ENCODE data around the gene PEX11A. TPM values are rescaled to one million over a fixed set of nuclear protein-coding genes. Genes with fewer than 3 reads are reported as not detected.

PEX11A gene
- total RNA-seq, 1 experiment from 2014 or later = 2.7 TPM

GRCh38 chr15:89654847-89655805 is 35.4 kb downstream of the PEX11A start, which contains the start of gene KIF7:
Gene KIF7 (minus strand): TSS chr15:89655467. CDS start chr15:89652930, 2,537 bp downstream.
- no peaks in the 10 kb centered on the region for H3K4me1 ChIP-seq (ENCODE audit: insufficient read depth, low read length, poor library complexity, severe bottlenecking)
- H3K27me3 ChIP-seq (replicated peaks; ENCODE audit: insufficient read depth, low read depth, low read length, poor library complexity) = no peaks in the 10 kb centered on the region
- peak; percentile 61 for DNase-seq (ENCODE audit: low spot score)
- H3K27ac ChIP-seq (ENCODE audit: low read depth, low read length, poor library complexity, severe bottlenecking) = peak within 1 kb of the TSS; percentile 24
- ChIA-PET CTCF (no interaction called here), POLR2A (ENCODE audit: low non-redundant PET) (no interaction called here)
- H3K9me3 ChIP-seq (ENCODE audit: low read depth, low read length, poor library complexity, severe bottlenecking) = no peaks in the 10 kb centered on the region
- TF ChIP-seq EZH2 (IDR thresholded peaks at IDR 0.05; ENCODE audit: borderline replicate concordance, low read depth, low read length, poor library complexity, severe bottlenecking) (no peak), CTCF (conservative IDR thresholded peaks at IDR 0.05; ENCODE audit: low read depth, low read length) (no peak)
- peak within 1 kb of the TSS; percentile 80 for H3K4me3 ChIP-seq (ENCODE audit: low read depth, low read length, poor library complexity, severe bottlenecking)
- no TSS peak for BruUV-seq (replicated peaks)
- H3K36me3 ChIP-seq (ENCODE audit: insufficient read depth, low read length, poor library complexity, severe bottlenecking) = no peaks in the 10 kb centered on the region
- intact Hi-C loops (cut with micrococcal nuclease; ENCODE audit: unreplicated experiment) = no loop called here

- intact Hi-C loops (cut with micrococcal nuclease; ENCODE audit: unreplicated experiment) = no loop called here
- POLR2A ChIA-PET (ENCODE audit: low non-redundant PET) = no interaction called here
- CTCF ChIA-PET = no interaction called here
- Histone ChIP-seq H3K9me3 (ENCODE audit: low read depth, low read length, poor library complexity, severe bottlenecking) (no peaks in the 10 kb centered on the region), H3K36me3 (ENCODE audit: insufficient read depth, low read length, poor library complexity, severe bottlenecking) (no peaks in the 10 kb centered on the region), H3K27ac (ENCODE audit: low read depth, low read length, poor library complexity, severe bottlenecking) (peak overlapping the region; percentile 24), H3K27me3 (replicated peaks; ENCODE audit: insufficient read depth, low read depth, low read length, poor library complexity) (no peaks in the 10 kb centered on the region), H3K4me1 (ENCODE audit: insufficient read depth, low read length, poor library complexity, severe bottlenecking) (no peaks in the 10 kb centered on the region), H3K4me3 (ENCODE audit: low read depth, low read length, poor library complexity, severe bottlenecking) (peak overlapping the region; percentile 80)
- DNase-seq (ENCODE audit: low spot score) = no peak
- TF ChIP-seq CTCF (conservative IDR thresholded peaks at IDR 0.05; ENCODE audit: low read depth, low read length) = no peak
- TF ChIP-seq EZH2 (IDR thresholded peaks at IDR 0.05; ENCODE audit: borderline replicate concordance, low read depth, low read length, poor library complexity, severe bottlenecking) = no peak
- no TSS peak for BruUV-seq (replicated peaks)
Measured at GRCh38 chr15:89654301-89654761, 36.2 kb downstream of the PEX11A start.

- no peaks in the 10 kb centered on the region for H3K9me3 ChIP-seq (ENCODE audit: low read depth, low read length, poor library complexity, severe bottlenecking)
- H3K36me3 ChIP-seq (ENCODE audit: insufficient read depth, low read length, poor library complexity, severe bottlenecking) = no peaks in the 10 kb centered on the region
- no TSS peak for BruUV-seq (replicated peaks)
- no peak for DNase-seq (ENCODE audit: low spot score)
- no peaks in the 10 kb centered on the region for H3K4me1 ChIP-seq (ENCODE audit: insufficient read depth, low read length, poor library complexity, severe bottlenecking)
- intact Hi-C loops (cut with micrococcal nuclease; ENCODE audit: unreplicated experiment) = no loop called here
- ChIA-PET CTCF (no interaction called here), POLR2A (ENCODE audit: low non-redundant PET) (no interaction called here)
- no peak overlapping the region for H3K27ac ChIP-seq (ENCODE audit: low read depth, low read length, poor library complexity, severe bottlenecking)
- no peak overlapping the region for H3K4me3 ChIP-seq (ENCODE audit: low read depth, low read length, poor library complexity, severe bottlenecking)
- TF ChIP-seq CTCF (conservative IDR thresholded peaks at IDR 0.05; ENCODE audit: low read depth, low read length) = no peak
- TF ChIP-seq EZH2 (IDR thresholded peaks at IDR 0.05; ENCODE audit: borderline replicate concordance, low read depth, low read length, poor library complexity, severe bottlenecking) = no peak
- H3K27me3 ChIP-seq (replicated peaks; ENCODE audit: insufficient read depth, low read depth, low read length, poor library complexity) = no peaks in the 10 kb centered on the region
Measured at GRCh38 chr15:89653578-89653977, 37.0 kb downstream of the PEX11A start.

Data from A673 (cell line).